Measurements from ENCODE around the gene RAPGEF1.

Gene RAPGEF1

GRCh38 chr9:131621551-131622358 lies 118.1 kb downstream of the RAPGEF1 start:
- Histone ChIP-seq H3K27ac (no peak overlapping the region), H3K36me3 (ENCODE audit: insufficient read depth, low read length) (no peaks in the 10 kb centered on the region; the same call in 1 of the 2 replicates), H3K4me3 (no peak overlapping the region), H3K9ac (ENCODE audit: insufficient read length) (no peak overlapping the region), H3K9me3 (ENCODE audit: low read depth, low read length) (no peaks in the 10 kb centered on the region)
- DNase-seq (ENCODE audit: low read depth, low spot score) = no peak
- TF ChIP-seq EZH2 (IDR thresholded peaks at IDR 0.05) (no peak), POLR2AphosphoS5 (IDR thresholded peaks at IDR 0.05; ENCODE audit: borderline replicate concordance, low read depth, low read length) (no peak), FOXP2 (optimal IDR thresholded peaks at IDR 0.05; ENCODE audit: control extremely low read depth, extremely low read length, insufficient read depth) (no peak)

GRCh38 chr9:131620764-131621520 lies 118.9 kb downstream of the RAPGEF1 start:
- no peak overlapping the region for H3K9ac ChIP-seq (ENCODE audit: insufficient read length)
- TF ChIP-seq FOXP2 (optimal IDR thresholded peaks at IDR 0.05; ENCODE audit: control extremely low read depth, extremely low read length, insufficient read depth) (no peak), POLR2AphosphoS5 (IDR thresholded peaks at IDR 0.05; ENCODE audit: borderline replicate concordance, low read depth, low read length) (no peak), EZH2 (IDR thresholded peaks at IDR 0.05) (no peak)
- H3K9me3 ChIP-seq (ENCODE audit: low read depth, low read length) = no peaks in the 10 kb centered on the region
- no peak overlapping the region for H3K27ac ChIP-seq
- H3K36me3 ChIP-seq (ENCODE audit: insufficient read depth, low read length) = no peaks in the 10 kb centered on the region; the same call in 1 of the 2 replicates
- no peak overlapping the region for H3K4me3 ChIP-seq
- DNase-seq (ENCODE audit: low read depth, low spot score) = no peak

GRCh38 chr9:131619680-131620079 lies 120.2 kb downstream of the RAPGEF1 start:
- Histone ChIP-seq H3K27ac (no peak overlapping the region), H3K9ac (ENCODE audit: insufficient read length) (no peak overlapping the region), H3K4me3 (no peak overlapping the region), H3K36me3 (ENCODE audit: insufficient read depth, low read length) (no peaks in the 10 kb centered on the region; the same call in 1 of the 2 replicates), H3K9me3 (ENCODE audit: low read depth, low read length) (no peaks in the 10 kb centered on the region)
- TF ChIP-seq POLR2AphosphoS5 (IDR thresholded peaks at IDR 0.05; ENCODE audit: borderline replicate concordance, low read depth, low read length) (no peak), EZH2 (IDR thresholded peaks at IDR 0.05) (no peak), FOXP2 (optimal IDR thresholded peaks at IDR 0.05; ENCODE audit: control extremely low read depth, extremely low read length, insufficient read depth) (no peak)
- no peak for DNase-seq (ENCODE audit: low read depth, low spot score)

- no peak for DNase-seq (ENCODE audit: low read depth, low spot score)
- Histone ChIP-seq H3K4me3 (no peak overlapping the region), H3K27ac (no peak overlapping the region), H3K9me3 (ENCODE audit: low read depth, low read length) (no peaks in the 10 kb centered on the region), H3K9ac (ENCODE audit: insufficient read length) (no peak overlapping the region), H3K36me3 (ENCODE audit: insufficient read depth, low read length) (no peaks in the 10 kb centered on the region; the same call in 1 of the 2 replicates)
- TF ChIP-seq FOXP2 (optimal IDR thresholded peaks at IDR 0.05; ENCODE audit: control extremely low read depth, extremely low read length, insufficient read depth) (no peak), POLR2AphosphoS5 (IDR thresholded peaks at IDR 0.05; ENCODE audit: borderline replicate concordance, low read depth, low read length) (no peak), EZH2 (IDR thresholded peaks at IDR 0.05) (no peak)
Measured at GRCh38 chr9:131618785-131619184, 121.1 kb downstream of the RAPGEF1 start.

- DNase-seq (ENCODE audit: low read depth, low spot score) = no peak
- TF ChIP-seq EZH2 (IDR thresholded peaks at IDR 0.05) (no peak), POLR2AphosphoS5 (IDR thresholded peaks at IDR 0.05; ENCODE audit: borderline replicate concordance, low read depth, low read length) (no peak)
- Histone ChIP-seq H3K9ac (ENCODE audit: insufficient read length) (no peak overlapping the region), H3K9me3 (ENCODE audit: low read depth, low read length) (no peaks in the 10 kb centered on the region), H3K4me3 (no peak overlapping the region), H3K27ac (no peak overlapping the region), H3K36me3 (ENCODE audit: insufficient read depth, low read length) (no peaks in the 10 kb centered on the region; the same call in 1 of the 2 replicates)
Measured at GRCh38 chr9:131618071-131618479, 121.8 kb downstream of the RAPGEF1 start.

GRCh38 chr9:131617611-131618010 lies 122.3 kb downstream of the RAPGEF1 start:
- Histone ChIP-seq H3K9ac (ENCODE audit: insufficient read length) (no peak overlapping the region), H3K4me3 (no peak overlapping the region), H3K9me3 (ENCODE audit: low read depth, low read length) (no peaks in the 10 kb centered on the region), H3K36me3 (ENCODE audit: insufficient read depth, low read length) (no peaks in the 10 kb centered on the region; the same call in 1 of the 2 replicates), H3K27ac (no peak overlapping the region)
- TF ChIP-seq EZH2 (IDR thresholded peaks at IDR 0.05) (no peak), POLR2AphosphoS5 (IDR thresholded peaks at IDR 0.05; ENCODE audit: borderline replicate concordance, low read depth, low read length) (no peak), FOXP2 (optimal IDR thresholded peaks at IDR 0.05; ENCODE audit: control extremely low read depth, extremely low read length, insufficient read depth) (no peak)
- no peak for DNase-seq (ENCODE audit: low read depth, low spot score)

GRCh38 chr9:131616983-131617604 lies 122.8 kb downstream of the RAPGEF1 start:
- Histone ChIP-seq H3K9me3 (ENCODE audit: low read depth, low read length) (no peaks in the 10 kb centered on the region), H3K9ac (ENCODE audit: insufficient read length) (no peak overlapping the region), H3K36me3 (ENCODE audit: insufficient read depth, low read length) (no peaks in the 10 kb centered on the region; the same call in 1 of the 2 replicates), H3K4me3 (no peak overlapping the region), H3K27ac (no peak overlapping the region)
- DNase-seq (ENCODE audit: low read depth, low spot score) = no peak
- TF ChIP-seq POLR2AphosphoS5 (IDR thresholded peaks at IDR 0.05; ENCODE audit: borderline replicate concordance, low read depth, low read length) (no peak), FOXP2 (optimal IDR thresholded peaks at IDR 0.05; ENCODE audit: control extremely low read depth, extremely low read length, insufficient read depth) (no peak), EZH2 (IDR thresholded peaks at IDR 0.05) (no peak)

- no peak overlapping the region for H3K9ac ChIP-seq (ENCODE audit: insufficient read length)
- no peaks in the 10 kb centered on the region for H3K36me3 ChIP-seq (ENCODE audit: insufficient read depth, low read length)
- H3K4me3 ChIP-seq = no peak overlapping the region
- no peaks in the 10 kb centered on the region for H3K9me3 ChIP-seq (ENCODE audit: low read depth, low read length)
- H3K27ac ChIP-seq = no peak overlapping the region
- TF ChIP-seq EZH2 (IDR thresholded peaks at IDR 0.05) = no peak
- DNase-seq (ENCODE audit: low read depth, low spot score) = no peak
Measured at GRCh38 chr9:131614340-131614915, 125.4 kb downstream of the RAPGEF1 start.

Data from SK-N-MC (cell line).